ENCODE results near the gene SV2C.

The SV2C gene

DNA sequence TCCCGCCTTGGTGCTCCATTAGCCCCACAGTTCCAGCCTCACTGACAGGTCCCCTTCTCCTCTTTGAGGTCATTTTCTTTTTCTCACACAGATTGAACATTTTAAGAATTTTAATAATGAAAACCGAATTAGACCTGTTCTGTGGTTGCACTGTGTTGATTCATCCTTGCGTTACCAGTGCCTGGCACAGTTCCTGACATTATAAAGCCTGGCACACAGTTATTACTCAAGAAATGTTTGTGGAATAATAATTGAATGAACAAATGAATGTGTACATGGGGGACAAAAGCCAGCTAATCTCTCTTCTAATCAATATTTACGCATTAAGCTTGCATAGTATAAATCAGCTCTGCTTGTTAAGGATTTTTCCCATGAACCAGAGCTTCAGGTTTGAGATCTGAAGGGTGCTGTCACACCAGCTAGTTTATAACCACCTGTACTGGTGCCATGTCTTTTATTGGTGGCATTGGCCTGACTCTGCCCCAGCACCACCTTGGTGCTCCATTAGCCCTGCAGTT, 80.0 kb downstream of the SV2C start:
- DNase-seq (ENCODE audit: low read depth in 1 of 2, low spot score in 1 of 2), result no peak

DNA sequence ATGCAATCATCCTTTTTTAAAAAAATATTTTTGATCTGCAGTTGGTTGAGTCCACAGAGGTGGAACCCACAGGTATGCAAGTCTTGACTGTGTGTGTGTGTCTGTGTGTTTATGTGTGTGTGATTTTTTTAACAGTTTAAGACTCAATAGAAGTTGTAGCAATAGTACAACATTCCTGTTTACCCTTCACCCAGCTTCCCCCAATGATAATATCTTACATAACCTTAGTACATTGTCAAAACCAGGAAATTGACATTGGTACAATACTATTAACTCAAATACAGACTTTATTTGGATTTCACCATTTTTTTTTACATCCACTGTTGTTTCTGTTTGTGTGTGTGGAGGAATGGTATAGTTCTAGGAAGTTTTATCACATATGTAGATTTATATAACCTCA, 81.8 kb downstream of the SV2C start:
- no peak for DNase-seq (ENCODE audit: low read depth in 1 of 2, low spot score in 1 of 2)

- DNase-seq (ENCODE audit: low read depth in 1 of 2, low spot score in 1 of 2), result no peak
Measured at GRCh38 chr5:76165711-76166374, 82.7 kb downstream of the SV2C start.

DNA sequence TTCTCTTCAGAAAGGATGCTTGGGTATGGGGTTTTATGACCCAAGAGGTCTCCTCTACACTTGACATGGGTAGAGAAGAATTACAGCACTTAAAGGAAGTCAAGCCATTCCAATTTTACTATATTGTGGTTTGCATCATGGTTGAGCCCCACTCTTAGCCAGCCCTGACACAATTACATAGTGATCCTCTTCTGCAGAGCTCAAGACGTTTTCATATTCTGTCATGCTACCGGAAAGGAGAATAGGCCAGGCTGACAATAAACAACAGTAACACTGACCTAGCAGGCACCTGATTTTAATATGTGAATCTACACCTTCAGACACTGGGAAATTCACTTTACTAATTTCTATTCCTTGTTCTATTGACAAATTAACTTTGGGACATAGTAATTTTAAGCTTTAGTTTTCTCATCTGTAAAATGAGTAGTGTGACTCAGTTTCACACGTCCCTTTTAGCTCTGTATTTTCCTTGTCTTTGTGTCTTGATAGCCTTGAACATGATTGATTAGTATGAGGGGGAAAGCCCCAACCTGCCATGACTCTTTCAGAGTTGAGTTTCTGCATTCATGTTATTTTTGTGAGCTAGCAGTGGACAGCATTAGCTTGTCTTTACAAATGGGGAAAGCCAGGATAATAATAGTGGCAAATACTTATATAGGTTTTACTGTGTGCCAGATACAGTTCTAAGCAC, 83.8 kb downstream of the SV2C start:
- no peak for DNase-seq (ENCODE audit: low read depth in 1 of 2, low spot score in 1 of 2)

DNA sequence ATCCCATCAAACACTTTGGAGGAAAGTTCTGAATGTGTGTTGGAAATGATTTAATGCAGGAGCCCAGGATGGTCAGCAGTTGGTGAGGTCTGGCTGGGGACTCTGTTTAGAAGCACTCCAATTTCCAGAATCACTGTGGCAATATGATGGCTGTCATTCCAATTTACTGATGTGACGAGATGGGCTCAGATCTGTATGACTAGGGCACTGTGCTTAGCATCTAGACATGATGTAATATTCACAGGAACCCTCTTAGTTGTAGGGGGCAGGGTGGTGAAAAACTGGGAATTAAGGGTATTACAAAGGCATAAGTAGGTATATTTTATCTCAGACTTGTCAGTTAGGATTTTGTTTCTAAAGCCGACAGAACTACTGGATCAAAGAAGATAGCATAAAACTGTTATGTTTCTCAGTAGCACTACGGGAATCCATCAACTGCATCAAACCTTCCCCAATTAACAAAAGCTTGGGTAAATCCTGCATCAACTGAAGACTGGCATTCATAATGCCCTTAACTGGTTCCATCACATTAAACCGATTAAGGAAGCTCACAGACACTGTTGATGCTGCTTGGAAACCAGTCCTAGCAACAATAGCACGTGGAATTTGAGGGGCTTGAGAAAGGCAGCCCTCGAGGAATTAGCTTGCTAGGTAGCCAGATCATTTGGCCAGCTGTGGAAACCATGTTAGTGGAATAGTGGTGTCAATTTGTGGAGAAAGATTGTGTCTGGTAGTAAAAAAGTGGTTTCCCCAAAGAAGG, 86.1 kb downstream of the SV2C start:
- DNase-seq (ENCODE audit: low read depth in 1 of 2, low spot score in 1 of 2), result no peak

DNA sequence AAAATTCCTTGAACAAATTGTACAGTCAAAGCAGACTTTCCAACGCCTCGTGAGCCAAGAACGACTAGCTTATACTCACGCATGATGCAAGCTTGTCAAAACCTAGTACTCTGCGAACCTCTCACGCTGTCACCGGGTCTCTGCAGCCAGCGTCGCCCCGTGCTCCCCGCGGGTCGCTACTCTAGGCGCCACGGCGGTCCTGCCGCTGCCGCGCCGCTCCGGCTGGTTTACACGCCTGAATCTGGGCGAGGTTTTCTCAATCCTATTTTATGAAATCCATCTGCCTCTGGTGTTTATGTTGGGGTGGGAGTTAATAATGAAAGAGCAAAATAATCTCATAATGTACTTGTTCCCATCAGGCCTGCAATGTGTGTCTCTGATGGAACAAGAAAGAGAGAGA, 90.9 kb downstream of the SV2C start:
- DNase-seq (ENCODE audit: low read depth in 1 of 2, low spot score in 1 of 2), result no peak

DNA sequence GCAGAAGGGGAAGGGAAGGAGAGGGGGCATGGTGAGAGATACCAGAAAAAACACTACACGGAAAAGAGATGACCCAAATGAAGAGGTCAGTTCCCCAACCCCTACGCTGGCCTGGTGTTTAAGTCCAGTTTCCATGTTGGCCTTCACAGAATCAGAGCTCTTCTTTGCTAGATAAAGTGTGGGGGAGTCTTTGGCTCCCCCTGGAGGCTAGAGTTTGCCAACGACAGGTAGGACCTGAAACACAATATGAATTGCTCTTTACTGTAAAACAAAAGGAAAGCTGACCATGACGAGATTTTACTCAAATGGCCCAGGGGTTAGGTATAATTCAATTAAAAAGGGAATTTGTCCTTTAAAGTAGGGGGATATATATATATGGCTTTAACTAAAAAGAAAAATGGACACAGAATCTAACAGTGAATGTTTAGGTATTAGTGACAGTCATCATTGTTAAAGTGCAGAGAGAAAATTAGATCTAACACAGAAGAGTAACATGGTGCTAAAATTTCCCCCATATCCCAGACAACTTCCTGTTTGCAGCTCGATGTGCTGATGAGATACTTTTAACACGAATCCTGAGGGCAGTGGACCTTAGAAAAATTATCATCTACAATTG, 92.0 kb downstream of the SV2C start:
- peak; percentile 15 to 16 for DNase-seq (ENCODE audit: low read depth in 1 of 2, low spot score in 1 of 2)

- DNase-seq (ENCODE audit: low read depth in 1 of 2, low spot score in 1 of 2), result no peak
Measured at GRCh38 chr5:76175821-76176403, 92.7 kb downstream of the SV2C start.

GRCh38 chr5:76177978-76178377, 94.8 kb downstream of the SV2C start:
- DNase-seq (ENCODE audit: low read depth in 1 of 2, low spot score in 1 of 2), result no peak

DNA sequence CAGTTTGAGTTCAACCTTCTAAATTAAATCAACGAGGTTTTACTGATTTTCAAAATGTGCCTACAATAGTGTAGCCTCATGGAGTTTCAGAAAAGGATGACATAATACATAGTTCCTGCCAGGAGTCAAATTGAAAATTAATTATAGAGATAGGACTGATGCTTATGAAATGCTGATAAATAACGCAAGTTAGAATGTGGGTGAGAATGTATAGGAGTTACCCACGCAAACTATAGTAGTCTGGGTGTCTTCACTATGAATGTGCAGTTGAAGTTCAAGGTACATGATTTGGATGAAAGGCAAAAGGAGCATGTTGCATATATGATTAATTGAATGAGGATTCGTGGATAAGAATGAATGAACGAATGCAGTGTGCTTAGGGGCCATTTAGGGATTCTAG, 95.7 kb downstream of the SV2C start:
- no peak for DNase-seq (ENCODE audit: low read depth in 1 of 2, low spot score in 1 of 2)

DNA sequence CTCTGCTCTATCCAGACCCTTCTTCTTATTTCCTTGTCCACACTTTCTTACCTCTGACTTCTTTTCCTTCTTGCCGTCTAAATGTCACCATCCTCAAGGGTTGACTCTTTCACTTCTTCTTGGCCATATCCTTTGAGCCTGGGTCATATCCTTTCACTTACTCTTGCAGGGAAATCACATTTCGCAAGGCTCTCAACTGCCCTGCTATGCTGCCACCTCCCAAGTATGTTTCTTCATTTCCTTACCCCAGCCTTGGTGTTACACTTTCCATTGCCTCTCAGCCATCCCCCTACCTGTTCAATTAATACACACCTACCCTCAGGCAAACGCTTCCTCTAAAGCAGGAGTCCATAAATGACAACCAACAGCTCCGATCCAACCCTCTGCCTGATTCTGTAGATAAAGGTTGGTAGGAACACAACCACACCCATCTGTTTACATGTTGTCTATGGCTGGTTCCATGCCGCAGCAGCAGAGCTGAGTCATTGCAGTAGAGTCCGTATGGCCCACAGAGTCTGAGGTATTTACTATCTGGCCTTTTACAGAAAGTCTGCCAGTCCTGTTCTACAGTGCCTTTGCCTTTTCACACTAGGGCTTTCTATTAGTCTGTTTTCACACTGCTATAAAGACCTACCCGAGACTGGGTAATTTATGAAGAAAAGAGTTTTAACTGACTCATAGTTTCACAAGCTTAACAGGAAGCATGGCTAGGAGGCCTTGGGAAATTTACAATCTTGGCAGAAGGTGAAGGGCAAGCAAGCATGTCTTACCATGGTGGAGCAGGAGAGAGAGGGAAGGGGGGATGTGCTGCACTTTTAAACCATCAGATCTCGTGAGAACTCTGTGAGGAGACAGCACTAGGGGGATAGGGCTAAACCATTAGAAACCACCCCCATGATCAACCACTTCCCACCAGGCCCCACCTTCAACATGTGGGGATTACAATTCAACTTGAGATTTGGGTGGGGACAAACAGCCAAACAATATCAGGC, 97.9 kb downstream of the SV2C start:
- no peak for DNase-seq (ENCODE audit: low read depth in 1 of 2, low spot score in 1 of 2)

DNA sequence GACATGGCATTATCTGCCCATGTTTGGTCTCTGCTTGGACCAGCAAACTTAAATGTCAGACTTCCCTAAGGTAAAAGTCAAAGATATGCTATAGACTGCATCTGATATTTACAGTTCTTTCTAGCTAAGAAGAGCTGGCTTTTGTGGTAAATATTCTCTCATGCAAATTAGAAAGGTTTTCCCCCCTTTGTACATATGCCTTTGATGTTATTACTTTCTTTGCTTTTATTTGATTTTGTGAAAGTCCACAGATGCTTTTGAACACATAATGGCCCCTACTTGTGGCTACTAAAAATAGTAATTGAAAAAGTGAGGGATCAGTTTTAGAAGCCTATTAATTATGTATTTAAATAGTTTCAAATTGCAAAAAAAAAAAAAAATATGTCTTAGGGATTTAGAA, 104.2 kb downstream of the SV2C start:
- DNase-seq (ENCODE audit: low read depth in 1 of 2, low spot score in 1 of 2), result no peak

GRCh38 chr5:76190356-76190755, 107.2 kb downstream of the SV2C start:
- no peak for DNase-seq (ENCODE audit: low read depth in 1 of 2, low spot score in 1 of 2)

DNA sequence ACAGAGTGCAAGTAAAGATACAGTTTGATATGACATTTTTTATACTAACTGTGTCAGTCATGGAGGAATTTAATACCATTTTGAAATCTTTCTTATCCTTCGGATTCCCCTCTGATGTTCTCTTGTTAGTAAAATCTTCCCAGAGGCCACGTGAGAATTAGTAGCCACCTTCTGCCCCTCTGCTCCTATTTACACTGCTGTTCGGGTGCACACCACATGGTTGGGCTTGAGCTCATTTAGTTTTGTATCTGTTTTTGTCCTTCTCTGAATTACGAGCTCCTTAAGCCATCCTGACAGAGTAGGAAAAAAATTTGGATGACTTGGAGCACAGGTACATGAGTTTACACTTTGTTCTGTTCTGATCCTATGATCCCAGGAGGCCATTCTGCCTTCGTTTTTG, 109.7 kb downstream of the SV2C start:
- DNase-seq (ENCODE audit: low read depth in 1 of 2, low spot score in 1 of 2), result no peak

GRCh38 chr5:76193635-76194034, 110.5 kb downstream of the SV2C start:
- DNase-seq (ENCODE audit: low read depth in 1 of 2, low spot score in 1 of 2), result no peak

DNA sequence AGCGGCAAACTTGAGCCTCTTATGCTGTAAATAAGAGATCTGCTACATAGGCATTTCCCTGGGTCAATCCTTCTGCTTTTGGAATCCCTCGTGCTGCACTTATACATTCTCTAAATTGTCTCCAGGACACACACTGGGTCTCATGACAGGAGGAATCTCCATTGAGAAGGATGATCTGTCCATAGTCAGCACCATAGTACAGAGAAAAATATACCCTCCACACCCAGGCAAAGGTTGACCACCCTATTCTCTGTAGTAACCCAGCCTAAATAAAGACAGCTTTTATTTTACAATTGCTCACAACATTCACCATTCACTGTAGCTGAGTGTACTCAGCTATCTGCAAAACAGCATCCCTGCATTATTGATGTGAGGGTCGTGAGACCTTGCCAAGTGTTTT, 111.2 kb downstream of the SV2C start:
- no peak for DNase-seq (ENCODE audit: low read depth in 1 of 2, low spot score in 1 of 2)

DNA sequence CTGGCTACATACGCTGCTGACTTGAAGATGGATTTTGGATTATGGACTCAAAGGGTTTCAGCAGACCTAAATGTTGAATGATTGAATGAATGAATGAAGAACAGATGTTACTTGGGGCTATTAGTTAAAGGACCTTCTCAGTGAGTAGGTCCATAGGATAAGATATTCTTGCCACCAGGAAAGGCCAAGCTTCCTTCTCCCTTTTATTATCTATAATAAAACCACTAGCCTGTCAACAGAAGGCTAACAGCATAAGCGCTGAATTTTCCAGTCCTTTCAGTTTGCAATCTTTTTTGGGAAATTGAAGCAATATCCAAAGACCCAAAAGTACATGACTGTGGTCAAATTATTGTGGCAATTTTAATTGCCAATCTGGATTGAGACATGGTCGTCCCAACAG, 113.3 kb downstream of the SV2C start:
- DNase-seq (ENCODE audit: low read depth in 1 of 2, low spot score in 1 of 2), result no peak

DNA sequence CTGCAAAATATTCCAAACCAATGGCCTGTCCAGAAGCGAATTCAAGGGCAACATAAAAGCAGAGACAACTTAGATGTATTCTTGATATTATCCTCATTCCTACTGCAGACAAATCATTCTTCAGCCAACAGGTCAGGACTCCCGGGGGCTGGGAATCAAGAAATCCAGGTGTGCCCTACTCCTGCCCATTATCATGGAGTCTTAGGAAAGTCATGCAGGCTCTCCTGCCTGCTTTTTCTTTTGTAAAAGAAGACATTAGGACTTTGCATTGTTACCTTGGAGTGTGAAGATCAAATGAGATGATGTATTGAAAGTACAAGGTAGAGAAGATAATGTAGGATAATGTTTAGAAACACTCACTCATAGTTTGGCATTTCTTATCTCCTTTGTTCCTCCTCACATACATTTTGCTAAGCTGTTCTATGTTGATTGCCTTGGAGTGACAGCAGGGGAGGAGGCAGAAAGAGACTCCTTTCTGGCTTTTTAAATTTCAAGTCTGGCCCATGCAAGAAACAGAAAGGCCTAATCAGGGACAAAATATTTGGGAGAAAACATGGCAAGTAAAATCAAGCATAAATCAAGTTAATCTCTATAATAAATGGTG, 113.8 kb downstream of the SV2C start:
- DNase-seq (ENCODE audit: low read depth in 1 of 2, low spot score in 1 of 2), result no peak

DNA sequence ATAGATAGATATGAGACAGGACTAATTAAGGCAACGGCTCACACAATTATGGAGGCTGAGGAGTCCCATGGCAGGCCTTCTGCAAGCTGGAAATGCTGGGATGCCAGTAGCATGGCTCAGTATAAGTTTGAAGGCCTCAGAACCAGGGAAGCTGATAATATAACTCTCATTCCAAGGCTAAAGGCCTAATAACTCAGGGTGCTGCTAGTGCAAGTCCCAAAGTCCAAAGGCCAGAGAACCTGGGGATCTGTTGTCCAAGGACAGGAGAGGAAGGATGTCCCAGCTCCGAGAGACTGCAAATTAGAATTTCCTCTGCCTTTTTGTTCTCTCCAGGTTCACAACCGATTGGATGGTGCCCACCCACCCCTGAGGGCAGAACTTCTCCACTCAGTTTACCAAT, 114.5 kb downstream of the SV2C start:
- no peak for DNase-seq (ENCODE audit: low read depth in 1 of 2, low spot score in 1 of 2)

Data from activated T-helper 1 cell treated with anti-CD3 and anti-CD28 coated beads, Interleukin-2, amount 50 U/mL, for 16 hours (primary cell).